ENCODE measurements around the gene TNNT3.

The TNNT3 gene

GRCh38 chr11:1927848-1928469 lies 8.5 kb downstream of the TNNT3 start:
- Histone ChIP-seq H3K27me3 (ENCODE audit: insufficient read depth, insufficient read length) (no peaks in the 10 kb centered on the region), H3K4me1 (ENCODE audit: insufficient read depth, insufficient read length) (peaks cover 20% of the 10 kb centered on the region), H3K9me3 (ENCODE audit: insufficient read depth, low read length) (no peaks in the 10 kb centered on the region), H3K4me3 (ENCODE audit: insufficient read length, low read depth) (no peak overlapping the region), H3K36me3 (ENCODE audit: insufficient read depth, insufficient read length, low read length) (no peaks in the 10 kb centered on the region), H3K9ac (ENCODE audit: insufficient read length, low read depth) (peak overlapping the region; percentile 42)
- TF ChIP-seq SUZ12 (IDR thresholded peaks at IDR 0.05; ENCODE audit: extremely low read depth, insufficient read depth, insufficient read length) (no peak), YY1 (IDR thresholded peaks at IDR 0.05; ENCODE audit: insufficient read depth, insufficient read length) (no peak), ZNF274 (IDR thresholded peaks at IDR 0.05; ENCODE audit: low read depth, low read length) (no peak)
- DNase-seq (ENCODE audit: low read depth, low spot score) = no peak

- no peak for DNase-seq (ENCODE audit: low read depth, low spot score)
- Histone ChIP-seq H3K36me3 (ENCODE audit: insufficient read depth, insufficient read length, low read length) (no peaks in the 10 kb centered on the region), H3K9ac (ENCODE audit: insufficient read length, low read depth) (no peak overlapping the region), H3K27me3 (ENCODE audit: insufficient read depth, insufficient read length) (peaks cover 3% of the 10 kb centered on the region), H3K4me3 (ENCODE audit: insufficient read length, low read depth) (no peak overlapping the region), H3K4me1 (ENCODE audit: insufficient read depth, insufficient read length) (peaks cover 19% of the 10 kb centered on the region), H3K9me3 (ENCODE audit: insufficient read depth, low read length) (no peaks in the 10 kb centered on the region)
- TF ChIP-seq ZNF274 (IDR thresholded peaks at IDR 0.05; ENCODE audit: low read depth, low read length) (no peak), YY1 (IDR thresholded peaks at IDR 0.05; ENCODE audit: insufficient read depth, insufficient read length) (no peak), SUZ12 (IDR thresholded peaks at IDR 0.05; ENCODE audit: extremely low read depth, insufficient read depth, insufficient read length) (no peak)
These were observed 9.0 kb downstream of the TNNT3 start for GRCh38 chr11:1928470-1928890.

GRCh38 chr11:1928891-1929541 lies 9.5 kb downstream of the TNNT3 start:
- peaks cover 19% of the 10 kb centered on the region for H3K4me1 ChIP-seq (ENCODE audit: insufficient read depth, insufficient read length)
- peaks cover 4% of the 10 kb centered on the region for H3K27me3 ChIP-seq (ENCODE audit: insufficient read depth, insufficient read length)

GRCh38 chr11:1929621-1930461 lies 10.3 kb downstream of the TNNT3 start:
- no peak for TF ChIP-seq YY1 (IDR thresholded peaks at IDR 0.05; ENCODE audit: insufficient read depth, insufficient read length)
- TF ChIP-seq ZNF274 (IDR thresholded peaks at IDR 0.05; ENCODE audit: low read depth, low read length) = no peak
- TF ChIP-seq SUZ12 (IDR thresholded peaks at IDR 0.05; ENCODE audit: extremely low read depth, insufficient read depth, insufficient read length) = no peak
- no peak overlapping the region for H3K4me3 ChIP-seq (ENCODE audit: insufficient read length, low read depth)
- H3K27me3 ChIP-seq (ENCODE audit: insufficient read depth, insufficient read length) = peaks cover 4% of the 10 kb centered on the region
- peaks cover 19% of the 10 kb centered on the region for H3K4me1 ChIP-seq (ENCODE audit: insufficient read depth, insufficient read length)
- no peaks in the 10 kb centered on the region for H3K36me3 ChIP-seq (ENCODE audit: insufficient read depth, insufficient read length, low read length)
- no peak overlapping the region for H3K9ac ChIP-seq (ENCODE audit: insufficient read length, low read depth)
- no peak for DNase-seq (ENCODE audit: low read depth, low spot score)
- no peaks in the 10 kb centered on the region for H3K9me3 ChIP-seq (ENCODE audit: insufficient read depth, low read length)

More at GRCh38 chr11:1928891-1929541, 9.5 kb downstream of the TNNT3 start:
- H3K36me3 ChIP-seq (ENCODE audit: insufficient read depth, insufficient read length, low read length) = no peaks in the 10 kb centered on the region
- no peak overlapping the region for H3K9ac ChIP-seq (ENCODE audit: insufficient read length, low read depth)
- no peak for DNase-seq (ENCODE audit: low read depth, low spot score)
- TF ChIP-seq SUZ12 (IDR thresholded peaks at IDR 0.05; ENCODE audit: extremely low read depth, insufficient read depth, insufficient read length) (no peak), ZNF274 (IDR thresholded peaks at IDR 0.05; ENCODE audit: low read depth, low read length) (no peak), YY1 (IDR thresholded peaks at IDR 0.05; ENCODE audit: insufficient read depth, insufficient read length) (no peak)
- no peak overlapping the region for H3K4me3 ChIP-seq (ENCODE audit: insufficient read length, low read depth)
- no peaks in the 10 kb centered on the region for H3K9me3 ChIP-seq (ENCODE audit: insufficient read depth, low read length)

GRCh38 chr11:1930462-1930830 lies 10.9 kb downstream of the TNNT3 start:
- H3K9me3 ChIP-seq (ENCODE audit: insufficient read depth, low read length) = no peaks in the 10 kb centered on the region
- TF ChIP-seq YY1 (IDR thresholded peaks at IDR 0.05; ENCODE audit: insufficient read depth, insufficient read length) = no peak
- TF ChIP-seq SUZ12 (IDR thresholded peaks at IDR 0.05; ENCODE audit: extremely low read depth, insufficient read depth, insufficient read length) = no peak
- TF ChIP-seq ZNF274 (IDR thresholded peaks at IDR 0.05; ENCODE audit: low read depth, low read length) = no peak
- peaks cover 4% of the 10 kb centered on the region for H3K27me3 ChIP-seq (ENCODE audit: insufficient read depth, insufficient read length)
- H3K4me3 ChIP-seq (ENCODE audit: insufficient read length, low read depth) = no peak overlapping the region
- no peaks in the 10 kb centered on the region for H3K36me3 ChIP-seq (ENCODE audit: insufficient read depth, insufficient read length, low read length)
- no peak for DNase-seq (ENCODE audit: low read depth, low spot score)
- H3K9ac ChIP-seq (ENCODE audit: insufficient read length, low read depth) = no peak overlapping the region
- H3K4me1 ChIP-seq (ENCODE audit: insufficient read depth, insufficient read length) = peaks cover 18% of the 10 kb centered on the region

GRCh38 chr11:1931341-1932104 lies 12.0 kb downstream of the TNNT3 start:
- DNase-seq (ENCODE audit: low read depth, low spot score) = no peak
- Histone ChIP-seq H3K9me3 (ENCODE audit: insufficient read depth, low read length) (no peaks in the 10 kb centered on the region), H3K4me1 (ENCODE audit: insufficient read depth, insufficient read length) (peaks cover 22% of the 10 kb centered on the region), H3K4me3 (ENCODE audit: insufficient read length, low read depth) (no peak overlapping the region), H3K9ac (ENCODE audit: insufficient read length, low read depth) (no peak overlapping the region), H3K27me3 (ENCODE audit: insufficient read depth, insufficient read length) (peaks cover 4% of the 10 kb centered on the region), H3K36me3 (ENCODE audit: insufficient read depth, insufficient read length, low read length) (no peaks in the 10 kb centered on the region)
- TF ChIP-seq SUZ12 (IDR thresholded peaks at IDR 0.05; ENCODE audit: extremely low read depth, insufficient read depth, insufficient read length) (no peak), YY1 (IDR thresholded peaks at IDR 0.05; ENCODE audit: insufficient read depth, insufficient read length) (no peak), ZNF274 (IDR thresholded peaks at IDR 0.05; ENCODE audit: low read depth, low read length) (no peak)
